BLaER1 (cell line): ENCODE data around the gene THAP3.
"Not testable (repeated sequence)": the region's sequence is repeated elsewhere in the genome, so short reads cannot be mapped to it uniquely, and the experiment has no call there.

Source experiments
- H3K27ac ChIP-seq: shearing (Covaris generic); formaldehyde crosslinking; 2 replicates; pipeline ENCODE4 v1.8.1; 2022
- H3K27me3 ChIP-seq: shearing (Covaris generic); formaldehyde crosslinking; 2 replicates; pipeline ENCODE4 v1.8.1; 2022
- H3K36me3 ChIP-seq: shearing (Covaris generic); formaldehyde crosslinking; 2 replicates; pipeline ENCODE4 v1.8.1; 2022
- H3K4me1 ChIP-seq: shearing (Covaris generic); formaldehyde crosslinking; 2 replicates; pipeline ENCODE4 v1.8.1; 2022
- H3K4me2 ChIP-seq: shearing (Covaris generic); formaldehyde crosslinking; 2 replicates; pipeline ENCODE4 v1.8.1; 2022
- H3K4me3 ChIP-seq: shearing (Covaris generic); formaldehyde crosslinking; 2 replicates; pipeline ENCODE4 v1.8.1; 2022
- H3K9ac ChIP-seq: shearing (Covaris generic); formaldehyde crosslinking; 2 replicates; pipeline ENCODE4 v1.8.1; 2022
- H3K9me3 ChIP-seq: shearing (Covaris generic); formaldehyde crosslinking; 2 replicates; pipeline ENCODE4 v1.8.1; 2022
- H4K20me1 ChIP-seq: shearing (Covaris generic); formaldehyde crosslinking; 2 replicates; pipeline ENCODE4 v1.8.1; 2022
- Cebpa-rat ChIP-seq: shearing (Covaris generic); IDR thresholded peaks from 2 replicates; pipeline ENCODE4 v1.8.1; 2022

THAP3 gene

GRCh38 chr1:6632588-6633514 is 8.2 kb downstream of the THAP3 start:
- H3K27me3 ChIP-seq, result no peaks in the 10 kb centered on the region
- no peak overlapping the region for H3K4me3 ChIP-seq
- H4K20me1 ChIP-seq, result peaks cover 71% of the 10 kb centered on the region
- H3K4me2 ChIP-seq, result peak overlapping the region; percentile 48
- no peaks in the 10 kb centered on the region for H3K9me3 ChIP-seq
- TF ChIP-seq Cebpa-rat, result no peak
- H3K9ac ChIP-seq, result peak overlapping the region; percentile 7; the same call in 1 of the 2 replicates
- H3K36me3 ChIP-seq, result peaks cover 96% of the 10 kb centered on the region
- H3K4me1 ChIP-seq, result peaks cover 40% of the 10 kb centered on the region
- peak overlapping the region; percentile 45 for H3K27ac ChIP-seq

GRCh38 chr1:6634371-6635052 is 9.8 kb downstream of the THAP3 start:
- Histone ChIP-seq H4K20me1 (peaks cover 55% of the 10 kb centered on the region), H3K4me1 (peaks cover 31% of the 10 kb centered on the region), H3K4me3 (no peak overlapping the region), H3K4me2 (peak overlapping the region; percentile 48), H3K27ac (peak overlapping the region; percentile 45; the same call in 1 of the 2 replicates), H3K9ac (no peak overlapping the region), H3K36me3 (peaks cover 96% of the 10 kb centered on the region), H3K27me3 (no peaks in the 10 kb centered on the region), H3K9me3 (no peaks in the 10 kb centered on the region)
- no peak for TF ChIP-seq Cebpa-rat

GRCh38 chr1:6635161-6635909 is 10.7 kb downstream of the THAP3 start:
- Histone ChIP-seq H3K4me3 (no peak overlapping the region), H4K20me1 (peaks cover 46% of the 10 kb centered on the region), H3K9me3 (no peaks in the 10 kb centered on the region), H3K9ac (no peak overlapping the region), H3K4me1 (peaks cover 31% of the 10 kb centered on the region), H3K36me3 (peaks cover 96% of the 10 kb centered on the region), H3K27me3 (no peaks in the 10 kb centered on the region), H3K27ac (no peak overlapping the region), H3K4me2 (no peak overlapping the region)
- TF ChIP-seq Cebpa-rat, result no peak

- H3K4me1 ChIP-seq, result peaks cover 31% of the 10 kb centered on the region
- no peak overlapping the region for H3K27ac ChIP-seq
- H3K36me3 ChIP-seq, result peaks cover 94% of the 10 kb centered on the region
- no peak overlapping the region for H3K4me2 ChIP-seq
- no peaks in the 10 kb centered on the region for H3K27me3 ChIP-seq
- H3K9me3 ChIP-seq, result no peaks in the 10 kb centered on the region
- 0 out of 2 replicates have a peak overlapping the region, but pooled peaks have one; percentile 16 for H3K9ac ChIP-seq
- no peak overlapping the region for H3K4me3 ChIP-seq
- TF ChIP-seq Cebpa-rat, result no peak
- H4K20me1 ChIP-seq, result peaks cover 45% of the 10 kb centered on the region
These were observed 11.5 kb downstream of the THAP3 start for GRCh38 chr1:6635910-6636760.

- not testable (repeated sequence) for H3K27me3 ChIP-seq, H3K9me3 ChIP-seq, H3K4me3 ChIP-seq, H3K27ac ChIP-seq, H3K4me2 ChIP-seq
- H3K36me3 ChIP-seq, result peaks cover 92% of the 10 kb centered on the region
- H3K9ac ChIP-seq, result 0 out of 2 replicates have a peak overlapping the region, but pooled peaks have one; percentile 16
- H3K4me1 ChIP-seq, result peaks cover 31% of the 10 kb centered on the region
- peaks cover 45% of the 10 kb centered on the region for H4K20me1 ChIP-seq
These were observed 12.1 kb downstream of the THAP3 start for GRCh38 chr1:6636778-6637177.

GRCh38 chr1:6637770-6638169 is 13.1 kb downstream of the THAP3 start:
- Histone ChIP-seq H3K4me3 (no peak overlapping the region), H3K4me2 (no peak overlapping the region), H3K36me3 (peaks cover 92% of the 10 kb centered on the region), H3K27ac (no peak overlapping the region), H4K20me1 (peaks cover 38% of the 10 kb centered on the region), H3K27me3 (no peaks in the 10 kb centered on the region), H3K9ac (no peak overlapping the region), H3K9me3 (no peaks in the 10 kb centered on the region), H3K4me1 (peaks cover 28% of the 10 kb centered on the region)
- no peak for TF ChIP-seq Cebpa-rat

- no peak overlapping the region for H3K4me2 ChIP-seq
- peaks cover 23% of the 10 kb centered on the region for H3K4me1 ChIP-seq
- H3K9me3 ChIP-seq, result no peaks in the 10 kb centered on the region
- H4K20me1 ChIP-seq, result peaks cover 33% of the 10 kb centered on the region
- H3K4me3 ChIP-seq, result no peak overlapping the region
- no peak overlapping the region for H3K9ac ChIP-seq
- TF ChIP-seq Cebpa-rat, result no peak
- H3K36me3 ChIP-seq, result peaks cover 91% of the 10 kb centered on the region
- no peak overlapping the region for H3K27ac ChIP-seq
- no peaks in the 10 kb centered on the region for H3K27me3 ChIP-seq
These were observed 13.6 kb downstream of the THAP3 start for GRCh38 chr1:6638226-6638625.

GRCh38 chr1:6640867-6641266 is 16.2 kb downstream of the THAP3 start:
- not testable (repeated sequence) for H4K20me1 ChIP-seq, H3K4me1 ChIP-seq, H3K4me2 ChIP-seq, H3K27me3 ChIP-seq, H3K4me3 ChIP-seq, H3K27ac ChIP-seq, H3K9ac ChIP-seq, H3K9me3 ChIP-seq
- peaks cover 95% of the 10 kb centered on the region for H3K36me3 ChIP-seq

GRCh38 chr1:6645018-6645417 is 20.4 kb downstream of the THAP3 start:
- Histone ChIP-seq H3K27ac (no peak overlapping the region), H3K27me3 (no peaks in the 10 kb centered on the region), H4K20me1 (no peaks in the 10 kb centered on the region; the same call in 1 of the 2 replicates), H3K4me2 (no peak overlapping the region), H3K4me1 (no peaks in the 10 kb centered on the region), H3K9me3 (no peaks in the 10 kb centered on the region), H3K36me3 (peaks cover 75% of the 10 kb centered on the region), H3K4me3 (no peak overlapping the region), H3K9ac (no peak overlapping the region)
- TF ChIP-seq Cebpa-rat, result no peak
